Bronchial epithelial cell (primary cell): ENCODE measurements around the gene CYP46A1. TPM values are rescaled to one million over a fixed set of nuclear protein-coding genes. Genes with fewer than 3 reads are reported as not detected.
A peak's percentile ranks its signal among the peaks of the same experiment; 100 is the strongest.

ENCODE experiments used
- DNase-seq: peaks from one replicate; pipeline ENCODE4 v3.0.0-alpha.2; 2010; ENCODE audit warnings: low read depth
- FAIRE-seq: peaks from 2 replicates; lab custom pipeline; 2011; peaks lifted over from hg19 to GRCh38; lab: Jason Lieb, UNC
- H3K27me3 ChIP-seq: 2 replicates; pipeline ENCODE4 v1.5.1; 2011; ENCODE audit warnings: low read length; ENCODE audit not compliant: control insufficient read depth, insufficient read depth
- H3K36me3 ChIP-seq: 2 replicates; pipeline ENCODE4 v1.5.1; 2011; ENCODE audit warnings: low read length; ENCODE audit not compliant: control insufficient read depth, insufficient read depth
- H3K4me3 ChIP-seq: 2 replicates; pipeline ENCODE4 v1.5.1; 2011; ENCODE audit warnings: mild to moderate bottlenecking, low read depth, low read length, control low read depth
- total RNA-seq: library from RNA; depleted of rRNA; stranded (reverse); fragments of >200 nt; gene quantifications from 2 replicates; pipeline ENCODE4 v1.2.1, GENCODE V29; 2014
- TF ChIP-seq, protein P1 (sequence below): IDR thresholded peaks from 2 replicates; pipeline ENCODE4 v1.5.1; 2011; ENCODE audit warnings: mild to moderate bottlenecking, moderate library complexity, low read length, control low read depth, inconsistent platforms; ENCODE audit not compliant: insufficient read depth, severe bottlenecking

CYP46A1 gene
- total RNA-seq, 1 donor from 2014 or later: not detected

DNA sequence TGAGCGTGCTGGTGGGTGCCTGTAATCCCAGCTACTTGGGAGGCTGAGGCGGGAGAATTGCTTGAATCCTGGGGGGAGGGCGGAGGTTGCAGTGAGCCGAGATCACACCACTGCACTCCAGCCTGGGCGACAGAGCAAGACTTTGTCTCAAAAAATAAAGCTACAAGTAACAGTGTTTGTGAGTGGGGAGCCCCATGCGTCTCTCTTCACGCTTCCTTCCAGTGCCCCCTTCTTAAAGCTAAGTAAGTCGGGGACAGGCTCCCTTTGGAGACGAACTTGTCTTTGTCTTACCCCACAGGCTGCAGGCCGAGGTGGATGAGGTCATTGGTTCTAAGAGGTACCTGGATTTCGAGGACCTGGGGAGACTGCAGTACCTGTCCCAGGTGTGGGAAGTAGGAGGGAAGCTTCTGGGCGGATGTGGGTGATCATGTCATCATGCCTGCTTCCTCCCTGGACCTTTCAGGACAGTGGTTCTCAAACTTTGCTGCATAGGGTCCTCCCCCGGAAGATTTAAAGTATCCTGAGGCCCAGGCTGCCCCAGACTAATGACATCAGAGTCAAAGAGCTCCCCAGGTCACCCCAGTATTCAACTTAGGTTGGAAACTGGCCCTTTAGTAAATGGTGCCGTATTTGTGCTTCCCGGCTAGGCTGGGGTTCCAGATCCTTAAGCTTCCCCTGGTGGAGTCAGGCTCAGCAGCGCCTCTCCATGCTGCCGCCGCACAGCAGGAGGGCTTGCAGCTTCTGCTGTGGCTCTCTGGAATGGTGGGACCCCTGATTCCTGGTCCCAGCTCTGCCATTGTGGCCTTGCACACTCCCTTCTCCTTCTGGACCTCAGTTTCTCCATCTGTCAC, 37.1 kb downstream of the CYP46A1 start:
- TF ChIP-seq, protein P1, sequence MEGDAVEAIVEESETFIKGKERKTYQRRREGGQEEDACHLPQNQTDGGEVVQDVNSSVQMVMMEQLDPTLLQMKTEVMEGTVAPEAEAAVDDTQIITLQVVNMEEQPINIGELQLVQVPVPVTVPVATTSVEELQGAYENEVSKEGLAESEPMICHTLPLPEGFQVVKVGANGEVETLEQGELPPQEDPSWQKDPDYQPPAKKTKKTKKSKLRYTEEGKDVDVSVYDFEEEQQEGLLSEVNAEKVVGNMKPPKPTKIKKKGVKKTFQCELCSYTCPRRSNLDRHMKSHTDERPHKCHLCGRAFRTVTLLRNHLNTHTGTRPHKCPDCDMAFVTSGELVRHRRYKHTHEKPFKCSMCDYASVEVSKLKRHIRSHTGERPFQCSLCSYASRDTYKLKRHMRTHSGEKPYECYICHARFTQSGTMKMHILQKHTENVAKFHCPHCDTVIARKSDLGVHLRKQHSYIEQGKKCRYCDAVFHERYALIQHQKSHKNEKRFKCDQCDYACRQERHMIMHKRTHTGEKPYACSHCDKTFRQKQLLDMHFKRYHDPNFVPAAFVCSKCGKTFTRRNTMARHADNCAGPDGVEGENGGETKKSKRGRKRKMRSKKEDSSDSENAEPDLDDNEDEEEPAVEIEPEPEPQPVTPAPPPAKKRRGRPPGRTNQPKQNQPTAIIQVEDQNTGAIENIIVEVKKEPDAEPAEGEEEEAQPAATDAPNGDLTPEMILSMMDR: no peak
- H3K36me3 ChIP-seq: no peaks in the 10 kb centered on the region
- FAIRE-seq (no peak), DNase-seq (no peak)
- no peak overlapping the region for H3K4me3 ChIP-seq
- peaks cover under 1% of the 10 kb centered on the region for H3K27me3 ChIP-seq

DNA sequence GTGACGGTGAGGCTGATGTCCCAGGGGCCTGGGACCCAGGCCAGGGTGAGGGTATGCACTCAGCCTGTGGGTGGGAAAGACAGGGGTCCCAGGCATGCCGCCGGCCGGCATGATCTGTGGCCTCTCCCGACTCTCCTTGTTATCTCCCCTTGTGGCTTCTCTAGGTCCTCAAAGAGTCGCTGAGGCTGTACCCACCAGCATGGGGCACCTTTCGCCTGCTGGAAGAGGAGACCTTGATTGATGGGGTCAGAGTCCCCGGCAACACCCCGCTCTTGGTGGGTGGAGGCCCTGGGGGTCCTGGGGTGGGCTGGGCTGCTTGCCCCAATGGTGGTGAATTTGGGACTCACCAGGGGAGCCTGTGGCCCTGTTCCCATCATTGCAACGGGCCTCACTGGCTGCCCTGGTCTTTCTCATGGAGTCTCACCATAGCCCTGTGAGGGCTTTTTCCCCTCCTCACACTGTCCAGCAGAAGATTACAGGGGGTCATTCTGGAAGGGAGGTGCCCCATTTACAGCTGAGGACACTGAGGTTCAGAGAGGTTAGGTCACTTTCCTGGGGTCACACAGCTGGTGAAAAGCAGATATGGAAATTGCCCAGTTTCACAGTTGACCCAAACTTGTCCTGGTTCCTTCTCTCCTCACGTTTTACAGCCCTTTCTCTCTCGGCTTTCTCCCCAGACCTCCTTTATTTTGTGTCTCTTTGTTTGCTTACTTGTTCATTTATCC, 37.9 kb downstream of the CYP46A1 start:
- Histone ChIP-seq H3K36me3 (no peaks in the 10 kb centered on the region), H3K27me3 (peaks cover 4% of the 10 kb centered on the region), H3K4me3 (no peak overlapping the region)
- TF ChIP-seq, protein P1: no peak
- FAIRE-seq: no peak
- DNase-seq: no peak

DNA sequence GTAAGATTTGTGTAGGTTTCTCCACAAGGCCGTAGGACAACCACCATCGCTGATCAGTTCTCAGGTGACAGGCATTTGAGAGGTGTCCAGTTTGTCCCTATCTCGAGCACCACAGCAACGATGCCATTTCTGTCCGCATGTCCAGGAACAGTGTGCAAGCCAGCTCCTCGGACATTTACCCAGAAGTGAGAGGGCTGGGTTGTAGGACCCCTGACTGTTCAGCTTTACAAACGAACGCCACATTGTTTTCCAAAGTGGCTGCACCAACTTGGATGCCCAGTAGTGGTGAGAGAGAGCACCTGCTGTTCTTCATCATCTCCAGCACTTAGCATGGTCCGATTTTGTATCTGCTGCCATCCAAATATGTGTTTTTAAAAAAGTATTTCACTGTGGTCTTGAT, 38.6 kb downstream of the CYP46A1 start:
- TF ChIP-seq, protein P1: no peak
- peak; percentile 36 for FAIRE-seq

DNA sequence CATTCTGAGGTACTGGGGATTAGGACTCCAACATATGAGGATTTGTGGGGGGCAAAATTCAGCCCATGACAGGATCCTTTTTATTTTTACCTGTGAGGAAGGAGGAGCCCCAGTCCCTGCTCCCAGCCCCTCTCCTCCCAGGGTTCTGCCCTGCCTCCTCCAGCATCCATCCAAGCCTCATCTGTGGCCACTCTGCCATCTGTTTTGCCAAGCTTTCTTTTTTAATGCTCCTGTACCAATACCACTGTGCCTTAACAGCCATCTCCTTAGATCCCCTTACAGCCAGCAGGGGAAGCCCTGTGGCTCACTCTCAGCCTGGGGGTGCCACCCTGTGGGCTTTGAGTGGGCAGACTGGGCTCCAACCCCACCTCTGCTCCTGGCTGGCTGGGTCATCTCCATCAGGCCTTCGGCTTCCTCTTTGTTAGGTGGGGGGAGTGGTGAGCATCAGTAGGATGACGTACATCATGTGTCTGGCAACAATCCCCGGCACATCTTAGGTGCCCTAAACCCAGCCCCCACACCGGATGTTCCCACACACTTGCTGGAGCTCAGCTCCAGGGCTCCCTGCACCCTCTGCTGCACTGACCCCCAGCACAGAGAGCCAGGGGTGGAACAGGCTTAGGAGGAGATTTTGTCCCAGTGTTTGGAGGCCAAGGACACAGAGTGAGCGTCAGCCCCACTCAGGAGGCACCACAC, 40.2 kb downstream of the CYP46A1 start:
- Histone ChIP-seq H3K27me3 (peaks cover 4% of the 10 kb centered on the region), H3K4me3 (no peak overlapping the region), H3K36me3 (no peaks in the 10 kb centered on the region)
- FAIRE-seq: no peak
- TF ChIP-seq, protein P1: no peak
- no peak for DNase-seq

More for the DNA sequence above, 38.6 kb downstream of the CYP46A1 start:
- DNase-seq: no peak
- Histone ChIP-seq H3K36me3 (no peaks in the 10 kb centered on the region), H3K4me3 (no peak overlapping the region), H3K27me3 (peaks cover 4% of the 10 kb centered on the region)

DNA sequence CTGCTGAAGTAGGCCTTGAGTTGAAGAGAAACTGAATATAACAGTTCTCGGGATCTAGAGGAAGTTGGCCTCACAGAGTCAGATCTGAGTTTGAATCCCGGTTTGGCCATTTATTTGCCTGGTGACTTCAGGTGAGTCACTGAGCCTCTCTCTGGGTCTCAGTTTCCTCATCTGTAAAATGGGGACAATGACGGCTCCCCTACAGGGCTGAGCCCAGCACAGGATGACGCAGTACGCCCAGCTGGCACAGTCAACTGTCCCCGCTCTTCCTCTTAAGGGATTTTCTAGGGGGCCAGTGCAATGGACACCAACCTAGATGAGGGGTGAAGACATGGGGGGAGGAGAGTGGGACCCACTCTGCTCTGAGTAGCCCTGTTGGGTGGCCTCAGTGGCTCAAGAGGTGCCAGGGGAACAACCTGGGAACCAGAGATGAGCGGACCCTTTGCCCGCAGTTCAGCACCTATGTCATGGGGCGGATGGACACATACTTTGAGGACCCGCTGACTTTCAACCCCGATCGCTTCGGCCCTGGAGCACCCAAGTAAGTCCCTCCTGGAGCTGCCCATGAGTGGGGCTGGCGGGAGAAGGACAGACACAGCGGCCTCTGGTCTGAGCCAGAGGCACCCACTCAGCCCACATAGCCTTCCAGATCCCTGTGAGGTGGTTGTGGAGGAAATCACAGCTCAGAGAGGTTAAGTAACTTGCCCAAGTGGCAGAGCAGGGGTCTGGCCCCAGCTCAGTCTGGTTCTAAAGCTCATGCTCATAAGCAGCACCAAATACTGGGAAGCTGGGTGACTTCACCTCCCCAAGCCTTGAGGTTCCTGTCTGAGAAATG, 41.1 kb downstream of the CYP46A1 start:
- H3K27me3 ChIP-seq: peaks cover 4% of the 10 kb centered on the region
- FAIRE-seq (no peak), DNase-seq (no peak)
- TF ChIP-seq, protein P1: no peak
- no peaks in the 10 kb centered on the region for H3K36me3 ChIP-seq
- no peak overlapping the region for H3K4me3 ChIP-seq
